Measurements from ENCODE around the gene TCEAL8. TPM values are rescaled to one million over a fixed set of nuclear protein-coding genes. Genes with fewer than 3 reads are reported as not detected.
A peak's percentile ranks its signal among the peaks of the same experiment; 100 is the strongest.

TCEAL8 gene
- total and polyA plus RNA-seq, 4 donors = 11.9 to 109 (median 20.2) TPM

DNA sequence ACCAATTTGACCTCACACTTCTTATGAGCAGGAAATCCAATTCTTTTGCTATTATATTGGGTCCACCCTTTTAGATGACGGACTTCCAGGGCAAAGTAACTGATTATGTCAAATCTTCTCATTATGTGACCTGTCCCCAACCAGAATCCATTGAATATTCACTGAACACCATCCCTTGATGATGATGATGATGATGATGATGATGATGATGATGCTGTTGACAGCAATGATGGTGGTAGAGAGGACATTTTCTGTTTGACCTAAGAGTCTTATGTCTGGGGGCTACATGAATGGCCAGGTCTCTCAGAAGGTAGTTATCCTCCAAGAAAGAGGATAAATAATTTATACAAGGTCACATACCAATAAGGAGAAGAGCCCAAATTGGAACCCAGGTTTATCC is 5.2 kb downstream of the TCEAL8 start:
- 88% methylated on average over 1 of the region's 1 CpG for WGBS

DNA sequence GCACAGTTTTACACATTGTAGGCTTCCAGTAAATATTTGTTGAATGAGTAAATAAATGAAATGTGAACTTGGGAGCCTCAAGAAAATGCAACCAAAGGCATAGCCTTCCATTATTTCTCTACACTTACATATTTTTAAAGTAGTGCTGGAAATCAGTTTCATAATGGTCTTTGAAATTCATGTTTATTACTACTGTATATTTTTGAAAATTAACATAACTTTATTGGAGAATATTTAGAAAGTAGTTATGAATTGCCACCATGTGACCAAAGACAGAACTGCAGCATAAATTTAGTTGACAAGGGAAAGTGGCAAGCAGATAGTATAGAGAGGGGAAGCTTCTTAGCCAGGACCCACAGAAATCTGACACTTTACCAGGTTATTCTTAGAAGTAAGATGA is 6.4 kb downstream of the TCEAL8 start:
- Histone ChIP-seq H3K27me3 (ENCODE audit: control insufficient read depth in 4 of 4, insufficient read depth in 4 of 4, low read length in 3 of 4) (no peaks in the 10 kb centered on the region), H3K4me3 (ENCODE audit: low read depth in 1 of 3, low read length in 3 of 3) (no peak overlapping the region), H3K27ac (ENCODE audit: low read depth in 1 of 2, low read length in 2 of 2) (no peak overlapping the region), H3K4me1 (ENCODE audit: control insufficient read depth in 4 of 4, insufficient read depth in 4 of 4, low read length in 3 of 4) (peaks cover 0 to 3% (median under 1%) of the 10 kb centered on the region in 4 donors), H3K36me3 (ENCODE audit: control insufficient read depth in 4 of 4, insufficient read depth in 3 of 4, low read depth in 1 of 4, low read length in 3 of 4) (peaks cover 0 to 2% (median 0%) of the 10 kb centered on the region in 4 donors), H3K9me3 (ENCODE audit: control insufficient read depth in 4 of 4, low read length in 3 of 4) (no peaks in the 10 kb centered on the region), H3K9ac (ENCODE audit: low read depth in 1 of 2, low read length in 2 of 2) (no peak overlapping the region)
- DNase-seq (ENCODE audit: low spot score) = no peak
- TF ChIP-seq, protein P1, sequence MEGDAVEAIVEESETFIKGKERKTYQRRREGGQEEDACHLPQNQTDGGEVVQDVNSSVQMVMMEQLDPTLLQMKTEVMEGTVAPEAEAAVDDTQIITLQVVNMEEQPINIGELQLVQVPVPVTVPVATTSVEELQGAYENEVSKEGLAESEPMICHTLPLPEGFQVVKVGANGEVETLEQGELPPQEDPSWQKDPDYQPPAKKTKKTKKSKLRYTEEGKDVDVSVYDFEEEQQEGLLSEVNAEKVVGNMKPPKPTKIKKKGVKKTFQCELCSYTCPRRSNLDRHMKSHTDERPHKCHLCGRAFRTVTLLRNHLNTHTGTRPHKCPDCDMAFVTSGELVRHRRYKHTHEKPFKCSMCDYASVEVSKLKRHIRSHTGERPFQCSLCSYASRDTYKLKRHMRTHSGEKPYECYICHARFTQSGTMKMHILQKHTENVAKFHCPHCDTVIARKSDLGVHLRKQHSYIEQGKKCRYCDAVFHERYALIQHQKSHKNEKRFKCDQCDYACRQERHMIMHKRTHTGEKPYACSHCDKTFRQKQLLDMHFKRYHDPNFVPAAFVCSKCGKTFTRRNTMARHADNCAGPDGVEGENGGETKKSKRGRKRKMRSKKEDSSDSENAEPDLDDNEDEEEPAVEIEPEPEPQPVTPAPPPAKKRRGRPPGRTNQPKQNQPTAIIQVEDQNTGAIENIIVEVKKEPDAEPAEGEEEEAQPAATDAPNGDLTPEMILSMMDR (IDR thresholded peaks at IDR 0.05; ENCODE audit: low read depth, low read length, missing input control) = peak; percentile 27
- TF ChIP-seq HNF4G (IDR thresholded peaks at IDR 0.05) (no peak), FOXA1 (IDR thresholded peaks at IDR 0.05) (no peak), GABPA (IDR thresholded peaks at IDR 0.05 in 1 of 2, conservative IDR thresholded peaks at IDR 0.05 in 1 of 2) (no peak), SP1 (IDR thresholded peaks at IDR 0.05) (no peak), RAD21 (IDR thresholded peaks at IDR 0.05) (peak; percentile 48 to 50)

More for the DNA sequence above, 5.2 kb downstream of the TCEAL8 start:
- Histone ChIP-seq H3K9ac (ENCODE audit: low read depth in 1 of 2, low read length in 2 of 2) (no peak overlapping the region), H3K9me3 (ENCODE audit: control insufficient read depth in 4 of 4, low read length in 3 of 4) (no peaks in the 10 kb centered on the region), H3K27me3 (ENCODE audit: control insufficient read depth in 4 of 4, insufficient read depth in 4 of 4, low read length in 3 of 4) (no peaks in the 10 kb centered on the region), H3K4me1 (ENCODE audit: control insufficient read depth in 4 of 4, insufficient read depth in 4 of 4, low read length in 3 of 4) (peaks cover 0 to 6% (median 4%) of the 10 kb centered on the region in 4 donors), H3K36me3 (ENCODE audit: control insufficient read depth in 4 of 4, insufficient read depth in 3 of 4, low read depth in 1 of 4, low read length in 3 of 4) (peaks cover 0 to 2% (median 0%) of the 10 kb centered on the region in 4 donors), H3K4me3 (ENCODE audit: low read depth in 1 of 3, low read length in 3 of 3) (no peak overlapping the region), H3K27ac (ENCODE audit: low read depth in 1 of 2, low read length in 2 of 2) (no peak overlapping the region)
- TF ChIP-seq NR2F2 (IDR thresholded peaks at IDR 0.05) (no peak), YY1 (IDR thresholded peaks at IDR 0.05) (no peak), JUND (IDR thresholded peaks at IDR 0.05) (no peak), FOXA1 (IDR thresholded peaks at IDR 0.05) (no peak), RXRA (IDR thresholded peaks at IDR 0.05) (no peak)
- TF ChIP-seq, protein P2, sequence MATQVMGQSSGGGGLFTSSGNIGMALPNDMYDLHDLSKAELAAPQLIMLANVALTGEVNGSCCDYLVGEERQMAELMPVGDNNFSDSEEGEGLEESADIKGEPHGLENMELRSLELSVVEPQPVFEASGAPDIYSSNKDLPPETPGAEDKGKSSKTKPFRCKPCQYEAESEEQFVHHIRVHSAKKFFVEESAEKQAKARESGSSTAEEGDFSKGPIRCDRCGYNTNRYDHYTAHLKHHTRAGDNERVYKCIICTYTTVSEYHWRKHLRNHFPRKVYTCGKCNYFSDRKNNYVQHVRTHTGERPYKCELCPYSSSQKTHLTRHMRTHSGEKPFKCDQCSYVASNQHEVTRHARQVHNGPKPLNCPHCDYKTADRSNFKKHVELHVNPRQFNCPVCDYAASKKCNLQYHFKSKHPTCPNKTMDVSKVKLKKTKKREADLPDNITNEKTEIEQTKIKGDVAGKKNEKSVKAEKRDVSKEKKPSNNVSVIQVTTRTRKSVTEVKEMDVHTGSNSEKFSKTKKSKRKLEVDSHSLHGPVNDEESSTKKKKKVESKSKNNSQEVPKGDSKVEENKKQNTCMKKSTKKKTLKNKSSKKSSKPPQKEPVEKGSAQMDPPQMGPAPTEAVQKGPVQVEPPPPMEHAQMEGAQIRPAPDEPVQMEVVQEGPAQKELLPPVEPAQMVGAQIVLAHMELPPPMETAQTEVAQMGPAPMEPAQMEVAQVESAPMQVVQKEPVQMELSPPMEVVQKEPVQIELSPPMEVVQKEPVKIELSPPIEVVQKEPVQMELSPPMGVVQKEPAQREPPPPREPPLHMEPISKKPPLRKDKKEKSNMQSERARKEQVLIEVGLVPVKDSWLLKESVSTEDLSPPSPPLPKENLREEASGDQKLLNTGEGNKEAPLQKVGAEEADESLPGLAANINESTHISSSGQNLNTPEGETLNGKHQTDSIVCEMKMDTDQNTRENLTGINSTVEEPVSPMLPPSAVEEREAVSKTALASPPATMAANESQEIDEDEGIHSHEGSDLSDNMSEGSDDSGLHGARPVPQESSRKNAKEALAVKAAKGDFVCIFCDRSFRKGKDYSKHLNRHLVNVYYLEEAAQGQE (IDR thresholded peaks at IDR 0.05) = no peak
- TF ChIP-seq, protein P3, sequence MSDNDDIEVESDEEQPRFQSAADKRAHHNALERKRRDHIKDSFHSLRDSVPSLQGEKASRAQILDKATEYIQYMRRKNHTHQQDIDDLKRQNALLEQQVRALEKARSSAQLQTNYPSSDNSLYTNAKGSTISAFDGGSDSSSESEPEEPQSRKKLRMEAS (IDR thresholded peaks at IDR 0.05) = no peak
- no peak for DNase-seq (ENCODE audit: low spot score)

DNA sequence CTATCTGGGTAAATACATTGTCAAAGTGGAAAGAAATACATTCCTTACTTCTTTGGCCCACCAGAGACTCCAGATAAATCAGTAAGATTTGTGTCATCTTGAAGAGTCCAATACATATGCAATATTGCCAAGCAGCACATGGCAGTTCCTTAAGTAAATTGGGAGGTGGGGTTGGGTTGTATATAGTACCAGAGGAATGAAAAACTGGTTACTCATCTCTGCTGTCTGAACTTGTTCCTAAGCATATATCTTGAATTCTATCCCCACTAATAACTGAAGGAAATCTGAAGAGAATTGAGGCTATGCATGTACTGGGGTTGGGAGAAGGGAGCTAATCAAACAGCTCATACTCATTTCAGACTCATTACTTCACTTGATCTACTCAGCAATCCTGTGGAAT is 14.8 kb downstream of the TCEAL8 start:
- DNase-seq (ENCODE audit: low spot score) = no peak
- TF ChIP-seq, protein P1 (IDR thresholded peaks at IDR 0.05; ENCODE audit: low read depth, low read length, missing input control) = no peak
- no peak for TF ChIP-seq JUND (IDR thresholded peaks at IDR 0.05)
- no peak for TF ChIP-seq HNF4G (IDR thresholded peaks at IDR 0.05)
- TF ChIP-seq, protein P4, sequence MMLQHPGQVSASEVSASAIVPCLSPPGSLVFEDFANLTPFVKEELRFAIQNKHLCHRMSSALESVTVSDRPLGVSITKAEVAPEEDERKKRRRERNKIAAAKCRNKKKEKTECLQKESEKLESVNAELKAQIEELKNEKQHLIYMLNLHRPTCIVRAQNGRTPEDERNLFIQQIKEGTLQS (IDR thresholded peaks at IDR 0.05) = no peak
- H3K27ac ChIP-seq (ENCODE audit: low read depth in 1 of 2, low read length in 2 of 2) = no peak overlapping the region
- no peaks in the 10 kb centered on the region for H3K36me3 ChIP-seq (ENCODE audit: control insufficient read depth in 4 of 4, insufficient read depth in 3 of 4, low read depth in 1 of 4, low read length in 3 of 4)
- no peak overlapping the region for H3K4me3 ChIP-seq (ENCODE audit: low read depth in 1 of 3, low read length in 3 of 3)
- no peaks in the 10 kb centered on the region for H3K9me3 ChIP-seq (ENCODE audit: control insufficient read depth in 4 of 4, low read length in 3 of 4)
- H3K4me1 ChIP-seq (ENCODE audit: control insufficient read depth in 4 of 4, insufficient read depth in 4 of 4, low read length in 3 of 4) = no peaks in the 10 kb centered on the region
- H3K9ac ChIP-seq (ENCODE audit: low read depth in 1 of 2, low read length in 2 of 2) = no peak overlapping the region
- H3K27me3 ChIP-seq (ENCODE audit: control insufficient read depth in 4 of 4, insufficient read depth in 4 of 4, low read length in 3 of 4) = peaks cover 0 to 2% (median 0%) of the 10 kb centered on the region in 4 donors

Measured in liver (tissue), 9 donors.